ENCODE data around the gene EDN2. TPM values are rescaled to one million over a fixed set of nuclear protein-coding genes. Genes with fewer than 3 reads are reported as not detected.
A peak's percentile ranks its signal among the peaks of the same experiment; 100 is the strongest.

EDN2 gene
- total RNA-seq, 2 donors from 2014 or later, result 0.78 TPM; not detected in 1

- no peaks in the 10 kb centered on the region for H3K27me3 ChIP-seq
- H3K4me1 ChIP-seq, result peaks cover 0 to 39% of the 10 kb centered on the region in 2 donors
- H3K9me3 ChIP-seq, result no peaks in the 10 kb centered on the region
- DNase-seq (ENCODE audit: low spot score), result no peak
- no peaks in the 10 kb centered on the region for H3K36me3 ChIP-seq
- H3K4me3 ChIP-seq, result peak overlapping the region in 1 of 2 donors; percentile 50
- H3K27ac ChIP-seq, result peak overlapping the region; percentile 72 to 79
- TF ChIP-seq CTCF (IDR thresholded peaks at IDR 0.05), result no peak
These were observed 31.3 kb upstream of the EDN2 start for GRCh38 chr1:41515778-41516167.

- TF ChIP-seq CTCF (IDR thresholded peaks at IDR 0.05), result no peak
- Histone ChIP-seq H3K4me3 (no peak overlapping the region), H3K36me3 (no peaks in the 10 kb centered on the region), H3K9me3 (no peaks in the 10 kb centered on the region), H3K27ac (peak overlapping the region; percentile 72 to 79), H3K4me1 (peaks cover 0 to 39% of the 10 kb centered on the region in 2 donors), H3K27me3 (no peaks in the 10 kb centered on the region)
- DNase-seq (ENCODE audit: low spot score), result no peak
These were observed 30.7 kb upstream of the EDN2 start for GRCh38 chr1:41515131-41515678.

- no peak for DNase-seq (ENCODE audit: low spot score)
- Histone ChIP-seq H3K27me3 (no peaks in the 10 kb centered on the region), H3K4me1 (peaks cover 0 to 39% of the 10 kb centered on the region in 2 donors), H3K9me3 (no peaks in the 10 kb centered on the region), H3K4me3 (no peak overlapping the region), H3K27ac (peak overlapping the region; percentile 72 to 79), H3K36me3 (no peaks in the 10 kb centered on the region)
- TF ChIP-seq CTCF (IDR thresholded peaks at IDR 0.05), result no peak
These were observed 29.9 kb upstream of the EDN2 start for GRCh38 chr1:41514381-41514780.

- no peak overlapping the region for H3K4me3 ChIP-seq
- peaks cover 0 to 39% of the 10 kb centered on the region in 2 donors for H3K4me1 ChIP-seq
- no peaks in the 10 kb centered on the region for H3K27me3 ChIP-seq
- peak in 1 of 2 donors; percentile 19 for TF ChIP-seq CTCF (IDR thresholded peaks at IDR 0.05)
- H3K9me3 ChIP-seq, result no peaks in the 10 kb centered on the region
- no peaks in the 10 kb centered on the region for H3K36me3 ChIP-seq
- DNase-seq (ENCODE audit: low spot score), result no peak
- H3K27ac ChIP-seq, result peak overlapping the region in 1 of 2 donors; percentile 72
These were observed 28.9 kb upstream of the EDN2 start for GRCh38 chr1:41513383-41513735.

- peaks cover 0 to 39% of the 10 kb centered on the region in 2 donors for H3K4me1 ChIP-seq
- TF ChIP-seq CTCF (IDR thresholded peaks at IDR 0.05), result no peak
- no peaks in the 10 kb centered on the region for H3K36me3 ChIP-seq
- H3K27me3 ChIP-seq, result no peaks in the 10 kb centered on the region
- H3K4me3 ChIP-seq, result no peak overlapping the region
- H3K27ac ChIP-seq, result no peak overlapping the region
- DNase-seq (ENCODE audit: low spot score), result no peak
- H3K9me3 ChIP-seq, result no peaks in the 10 kb centered on the region
These were observed 28.4 kb upstream of the EDN2 start for GRCh38 chr1:41512701-41513382.

GRCh38 chr1:41511239-41511540 lies 26.7 kb upstream of the EDN2 start:
- no peak for DNase-seq (ENCODE audit: low spot score)
- H3K4me1 ChIP-seq, result peaks cover 0 to 23% of the 10 kb centered on the region in 2 donors
- H3K27ac ChIP-seq, result no peak overlapping the region
- no peak for TF ChIP-seq CTCF (IDR thresholded peaks at IDR 0.05)
- no peaks in the 10 kb centered on the region for H3K9me3 ChIP-seq
- no peaks in the 10 kb centered on the region for H3K36me3 ChIP-seq
- H3K4me3 ChIP-seq, result no peak overlapping the region
- no peaks in the 10 kb centered on the region for H3K27me3 ChIP-seq

All from right atrium auricular region (tissue), 2 donors.